A549 (cell line): Measurements from ENCODE around the gene SLC2A5. TPM values are rescaled to one million over a fixed set of nuclear protein-coding genes. Genes with fewer than 3 reads are reported as not detected.
"Not testable (repeated sequence)": the region's sequence is repeated elsewhere in the genome, so short reads cannot be mapped to it uniquely, and the experiment has no call there.

Source experiments
- ATAC-seq, 2 experiments: fragments of 200-7000 bp in 1 of 2; fragments of >200 bp in 1 of 2; cut with Nextera tagmentation in 1 of 2; cut with Tn5 transposase in 1 of 2; 3 replicates each; pipeline versions ENCODE4 v1.8.0 to v1.9.1; 2018 to 2020; ENCODE audit warnings: mild to moderate bottlenecking in 1 of 2, moderate library complexity in 1 of 2
- CTCF ChIA-PET: fragments of 300-600 bp; sonication (Branson Sonifier 250); formaldehyde crosslinking; extraction: SDS; loops from one replicate; lab custom pipeline; 2021; ENCODE audit warnings: antibody characterized with exemption, inconsistent platforms; lab: Yijun Ruan, JAX
- POLR2A ChIA-PET: fragments of 350-600 bp; formaldehyde crosslinking; extraction: SDS; loops from one replicate; lab custom pipeline; 2021; ENCODE audit warnings: antibody characterized with exemption, inconsistent platforms; lab: Yijun Ruan, JAX
- DNase-seq, 2 experiments: peaks; one replicate each; pipeline versions ENCODE4 v3.0.0 to v3.0.0-alpha.2; 2011 to 2016; ENCODE audit warnings: low read depth in 1 of 2, low spot score in 1 of 2
- FAIRE-seq: peaks from 2 replicates; lab custom pipeline; 2011; peaks lifted over from hg19 to GRCh38; lab: Jason Lieb, UNC
- H3K27ac ChIP-seq, 2 experiments: fragments of >200 bp; sonication (Bioruptor Twin); formaldehyde crosslinking; 3 replicates each; pipeline ENCODE4 v1.5.1; 2016 to 2017
- H3K4me1 ChIP-seq: fragments of >200 bp; sonication (Bioruptor Twin); formaldehyde crosslinking; 3 replicates; pipeline ENCODE4 v1.6.1; 2016
- H3K4me2 ChIP-seq: fragments of >200 bp; sonication (Bioruptor Twin); formaldehyde crosslinking; 3 replicates; pipeline ENCODE4 v1.6.1; 2016
- H3K4me3 ChIP-seq: fragments of >200 bp; sonication (Bioruptor Twin); formaldehyde crosslinking; 3 replicates; pipeline ENCODE4 v1.5.1; 2016
- H3K9me3 ChIP-seq: fragments of >200 bp; sonication (Bioruptor Twin); formaldehyde crosslinking; 3 replicates; pipeline ENCODE4 v1.6.1; 2016
- BCL3 ChIP-seq: fragments of >200 bp; sonication (Bioruptor Twin); formaldehyde crosslinking; IDR thresholded peaks from 3 replicates; pipeline ENCODE4 v1.6.1; 2016
- CBX8 ChIP-seq: fragments of 200-600 bp; sonication (generic); IDR thresholded peaks from 2 replicates; pipeline ENCODE4 v1.6.1; 2016
- CEBPB ChIP-seq, 2 experiments: fragments of >200 bp in 1 of 2; sonication (Bioruptor Twin) in 1 of 2; formaldehyde crosslinking in 1 of 2; IDR thresholded peaks; 2 replicates each; pipeline ENCODE4 v1.6.1; 2012 to 2016
- CTCF ChIP-seq: fragments of >200 bp; sonication (Bioruptor Twin); formaldehyde crosslinking; IDR thresholded peaks from 3 replicates; pipeline ENCODE4 v1.5.1; 2016
- EHMT2 ChIP-seq: fragments of 200-600 bp; sonication (generic); IDR thresholded peaks from 2 replicates; pipeline ENCODE4 v1.6.1; 2016; ENCODE audit warnings: antibody characterized with exemption, low read depth, mild to moderate bottlenecking, moderate library complexity
- FOSL2 ChIP-seq, 2 experiments: fragments of 450-650 bp in 1 of 2; fragments of >200 bp in 1 of 2; sonication (Bioruptor Twin) in 1 of 2; formaldehyde crosslinking; IDR thresholded peaks; 2 replicates each; pipeline versions ENCODE4 v1.5.0 to v1.6.1; 2016 to 2020; ENCODE audit warnings: mild to moderate bottlenecking in 1 of 2, moderate library complexity in 1 of 2
- HDAC2 ChIP-seq: fragments of 200-600 bp; sonication (generic); IDR thresholded peaks from 2 replicates; pipeline ENCODE4 v1.6.1; 2016
- HES2 ChIP-seq: fragments of >200 bp; sonication (Bioruptor Twin); formaldehyde crosslinking; IDR thresholded peaks from 2 replicates; pipeline ENCODE4 v1.6.1; 2016
- HEYL ChIP-seq: fragments of 250-450 bp; sonication (Bioruptor Pico); IDR thresholded peaks from 2 replicates; pipeline ENCODE4 v1.8.0; 2021; ENCODE audit warnings: mild to moderate bottlenecking, moderate library complexity
- HOXB13 ChIP-seq: fragments of 250-450 bp; sonication (Bioruptor Pico); IDR thresholded peaks from 2 replicates; pipeline ENCODE4 v1.5.0; 2020; ENCODE audit warnings: low read depth, mild to moderate bottlenecking, moderate library complexity
- JUNB ChIP-seq: fragments of >200 bp; sonication (Bioruptor Twin); formaldehyde crosslinking; IDR thresholded peaks from 2 replicates; pipeline ENCODE4 v1.6.1; 2016
- KDM1A ChIP-seq: fragments of 200-600 bp; sonication (generic); IDR thresholded peaks from 2 replicates; pipeline ENCODE4 v1.6.1; 2016; ENCODE audit warnings: low read depth, mild to moderate bottlenecking
- MAZ ChIP-seq: fragments of 150-350 bp; IDR thresholded peaks from 2 replicates; pipeline ENCODE4 v1.6.1; 2014; ENCODE audit warnings: antibody characterized with exemption, low read depth, low read length, borderline replicate concordance
- NPAS2 ChIP-seq: fragments of 250-450 bp; sonication (Bioruptor Pico); IDR thresholded peaks from 2 replicates; pipeline ENCODE4 v1.8.0; 2022; ENCODE audit warnings: mild to moderate bottlenecking, moderate library complexity, borderline replicate concordance
- NR3C1 ChIP-seq: fragments of >200 bp; sonication (Bioruptor Twin); formaldehyde crosslinking; IDR thresholded peaks from 3 replicates; pipeline ENCODE4 v1.6.1; 2017
- PBX3 ChIP-seq: IDR thresholded peaks from 2 replicates; pipeline ENCODE4 v1.6.1; 2012
- RAD21 ChIP-seq, 2 experiments: fragments of >200 bp in 1 of 2; sonication (Bioruptor Twin) in 1 of 2; formaldehyde crosslinking in 1 of 2; IDR thresholded peaks in 1 of 2; conservative IDR thresholded peaks in 1 of 2; 2 replicates in 1 of 2; 3 replicates in 1 of 2; pipeline ENCODE4 v1.6.1; 2012 to 2018; ENCODE audit warnings: inconsistent platforms in 1 of 2
- RCOR1 ChIP-seq: fragments of 150-350 bp; IDR thresholded peaks from 2 replicates; pipeline ENCODE4 v1.6.1; 2014; ENCODE audit warnings: antibody characterized with exemption, low read length, low read depth
- SREBF2 ChIP-seq: fragments of 450-650 bp; IDR thresholded peaks from 2 replicates; pipeline ENCODE4 v1.6.1; 2014; ENCODE audit warnings: mild to moderate bottlenecking, moderate library complexity
- ZNF302 ChIP-seq: fragments of 250-450 bp; sonication (Bioruptor Pico); IDR thresholded peaks from 2 replicates; pipeline ENCODE4 v1.9.0; 2021; ENCODE audit warnings: inconsistent platforms, mild to moderate bottlenecking, moderate library complexity
- ZSCAN20 ChIP-seq: fragments of 250-450 bp; sonication (Bioruptor Pico); IDR thresholded peaks from 2 replicates; pipeline ENCODE4 v1.8.0; 2022; ENCODE audit warnings: mild to moderate bottlenecking, moderate library complexity
- WGBS: methylation state at CpG from one replicate; pipeline ENCODE4 v1.1.6; 2017; ENCODE audit errors: missing lambda C conversion rate; 5-methylcytosine and 5-hydroxymethylcytosine counted together
- polyA plus RNA-seq, 4 experiments: library from polyadenylated mRNA; depleted of rRNA in 3 of 4; stranded (reverse); fragments of >200 nt; fragmentation: RNase III in 1 of 4; extraction: RNeasy Plus Mini Kit Qiagen cat#74134 plus additional on column Dnase treatment in 1 of 4; gene quantifications; 2 replicates in 3 of 4; 3 replicates in 1 of 4; pipeline ENCODE4 v1.2.3, GENCODE V29; 2011 to 2017

SLC2A5 gene
- polyA plus RNA-seq, 2 of the 4 experiments (the other 2 are of a cell fraction): 0.12 to 0.19 TPM

GRCh38 chr1:8993962-8994675 is 75.3 kb downstream of the SLC2A5 start:
- ATAC-seq, FAIRE-seq, POLR2A ChIA-PET, DNase-seq, H3K4me3 ChIP-seq, H3K9me3 ChIP-seq, H3K4me2 ChIP-seq, H3K27ac ChIP-seq, H3K4me1 ChIP-seq: not testable (repeated sequence)
- CTCF ChIA-PET: interaction anchor here (1.5 to 2.0 kb wide), 2 partner anchors 11 to 75 kb away, joined by 6 to 8 read pairs; no protein-coding TSS in a partner anchor
- 88% methylated on average over 6 of the region's 13 CpGs for WGBS

- no peak for ATAC-seq
- no peak overlapping the region for H3K27ac ChIP-seq
- no peak for FAIRE-seq
- 86% methylated on average over 8 of the region's 8 CpGs for WGBS
- no peak for TF ChIP-seq RAD21 (conservative IDR thresholded peaks at IDR 0.05 in 1 of 2, IDR thresholded peaks at IDR 0.05 in 1 of 2)
- no peak overlapping the region for H3K4me3 ChIP-seq
- POLR2A ChIA-PET: no interaction called here
- H3K4me1 ChIP-seq: peaks cover 5% of the 10 kb centered on the region; the same call in 1 of the 3 replicates
- CTCF ChIA-PET: interaction anchor here (1.3 to 2.0 kb wide), 3 partner anchors 12 to 74 kb away, joined by 3 to 8 read pairs (median 6); no protein-coding TSS in a partner anchor
- DNase-seq: no peak
- H3K4me2 ChIP-seq: no peak overlapping the region
- H3K9me3 ChIP-seq: no peaks in the 10 kb centered on the region
These were observed 76.3 kb downstream of the SLC2A5 start for GRCh38 chr1:8992936-8993687.

- H3K27ac ChIP-seq: peak overlapping the region in 1 of 2 experiments; percentile 65; a peak in 2 of 6 replicates
- POLR2A ChIA-PET: no interaction called here
- CTCF ChIA-PET: interaction anchor here (0.5 to 9.0 kb wide), 13 partner anchors 15 to 142 kb away, joined by 3 to 103 read pairs (median 5); no protein-coding TSS in a partner anchor
- H3K4me1 ChIP-seq: peaks cover 24% of the 10 kb centered on the region
- 56% methylated on average over 4 of the region's 4 CpGs for WGBS
- FAIRE-seq (no peak), DNase-seq (no peak), ATAC-seq (no peak)
- H3K4me2 ChIP-seq: no peak overlapping the region
- H3K4me3 ChIP-seq: no peak overlapping the region
- no peak for TF ChIP-seq SREBF2
- TF ChIP-seq HEYL (CRISPR knock-in tag): no peak
- TF ChIP-seq CTCF: no peak
- TF ChIP-seq NR3C1: no peak
- no peak for TF ChIP-seq HDAC2
- no peak for TF ChIP-seq PBX3
- TF ChIP-seq FOSL2 (IDR thresholded peaks at IDR 0.05): no peak
- TF ChIP-seq FOSL2 (CRISPR knock-in tag; IDR thresholded peaks at IDR 0.05): no peak
- no peak for TF ChIP-seq HES2
- TF ChIP-seq RCOR1: no peak
- no peak for TF ChIP-seq JUNB
- TF ChIP-seq HOXB13: no peak
- no peak for TF ChIP-seq CEBPB (IDR thresholded peaks at IDR 0.05)
- no peaks in the 10 kb centered on the region for H3K9me3 ChIP-seq
These were observed 79.6 kb downstream of the SLC2A5 start for GRCh38 chr1:8989821-8990220.

GRCh38 chr1:8989061-8989460 is 80.4 kb downstream of the SLC2A5 start:
- Histone ChIP-seq H3K9me3 (no peaks in the 10 kb centered on the region), H3K27ac (peak overlapping the region in 1 of 2 experiments; percentile 47; a peak in 1 of 6 replicates), H3K4me1 (peaks cover 24% of the 10 kb centered on the region), H3K4me2 (no peak overlapping the region), H3K4me3 (no peak overlapping the region)
- FAIRE-seq (no peak), ATAC-seq (no peak), DNase-seq (no peak)
- POLR2A ChIA-PET: no interaction called here
- CTCF ChIA-PET: interaction anchor here (0.7 to 9.0 kb wide), 18 partner anchors 14 to 141 kb away, joined by 3 to 103 read pairs (median 4); partner anchors contain the start of gene SLC2A7
- WGBS: 100% methylated on average over 2 of the region's 11 CpGs
- TF ChIP-seq MAZ (no peak), EHMT2 (no peak), ZSCAN20 (CRISPR knock-in tag) (no peak), CBX8 (no peak), HEYL (CRISPR knock-in tag) (no peak), KDM1A (no peak), ZNF302 (CRISPR knock-in tag) (no peak), BCL3 (no peak), NPAS2 (CRISPR knock-in tag) (no peak)
